H9 (cell line): ENCODE measurements around the gene BMERB1. TPM values are rescaled to one million over a fixed set of nuclear protein-coding genes. Genes with fewer than 3 reads are reported as not detected.

Experiments used
- DNase-seq: peaks from one replicate; pipeline ENCODE4 v3.0.0-alpha.2; 2017
- H2AFZ ChIP-seq: one replicate; pipeline ENCODE4 v1.6.1; 2013; ENCODE audit warnings: mild to moderate bottlenecking, low read length, control low read depth, moderate library complexity
- H2AK5ac ChIP-seq: 2 replicates; pipeline ENCODE4 v1.6.1; 2013; ENCODE audit warnings: low read length, control low read depth, mixed read lengths; ENCODE audit not compliant: insufficient read length
- H2BK120ac ChIP-seq: one replicate; pipeline ENCODE4 v1.6.1; 2013; ENCODE audit warnings: low read depth, mild to moderate bottlenecking, low read length, control low read depth, inconsistent platforms; ENCODE audit not compliant: poor library complexity, severe bottlenecking
- H2BK12ac ChIP-seq: 2 replicates; pipeline ENCODE4 v1.6.1; 2013; ENCODE audit warnings: low read length, control low read depth, mixed read lengths, low read depth; ENCODE audit not compliant: insufficient read length
- H2BK15ac ChIP-seq: 2 replicates; pipeline ENCODE4 v1.6.1; 2013; ENCODE audit warnings: low read depth, low read length, control low read depth
- H2BK20ac ChIP-seq: one replicate; pipeline ENCODE4 v1.6.1; 2013; ENCODE audit warnings: low read depth, mild to moderate bottlenecking, low read length, control low read depth, inconsistent platforms; ENCODE audit not compliant: poor library complexity, severe bottlenecking
- H2BK5ac ChIP-seq: 2 replicates; pipeline ENCODE4 v1.6.1; 2013; ENCODE audit warnings: low read length, control low read depth, mixed read lengths; ENCODE audit not compliant: insufficient read length
- H3K14ac ChIP-seq: 2 replicates; pipeline ENCODE4 v1.6.1; 2013; ENCODE audit warnings: low read length, control low read depth; ENCODE audit not compliant: insufficient read depth
- H3K18ac ChIP-seq: 2 replicates; pipeline ENCODE4 v1.6.1; 2013; ENCODE audit warnings: low read depth, mild to moderate bottlenecking, mixed read lengths, low read length, control low read depth; ENCODE audit not compliant: insufficient read length
- H3K23ac ChIP-seq: 2 replicates; pipeline ENCODE4 v1.6.1; 2013; ENCODE audit warnings: low read length, control low read depth, mixed read lengths, low read depth; ENCODE audit not compliant: insufficient read length
- H3K23me2 ChIP-seq: 2 replicates; pipeline ENCODE4 v1.6.1; 2013; ENCODE audit warnings: low read depth, mild to moderate bottlenecking, mixed read lengths, low read length, control low read depth; ENCODE audit not compliant: insufficient read length, poor library complexity, severe bottlenecking
- H3K27ac ChIP-seq: 2 replicates; pipeline ENCODE4 v1.5.1; 2013; ENCODE audit warnings: low read length, control low read depth, mixed read lengths, low read depth; ENCODE audit not compliant: insufficient read length
- H3K27me3 ChIP-seq: 2 replicates; pipeline ENCODE4 v1.6.1; 2013; ENCODE audit warnings: low read length, control low read depth, inconsistent platforms; ENCODE audit not compliant: insufficient read depth
- H3K4ac ChIP-seq: 2 replicates; pipeline ENCODE4 v1.6.1; 2013; ENCODE audit warnings: low read depth, mild to moderate bottlenecking, control low read depth, inconsistent platforms, low read length, moderate library complexity
- H3K4me1 ChIP-seq: 2 replicates; pipeline ENCODE4 v1.6.1; 2013; ENCODE audit warnings: low read length, control low read depth, inconsistent platforms; ENCODE audit not compliant: insufficient read depth
- H3K4me2 ChIP-seq: 2 replicates; pipeline ENCODE4 v1.6.1; 2013; ENCODE audit warnings: low read length, control low read depth, mixed read lengths; ENCODE audit not compliant: insufficient read length, insufficient read depth
- H3K56ac ChIP-seq: 2 replicates; pipeline ENCODE4 v1.6.1; 2013; ENCODE audit warnings: low read depth, mild to moderate bottlenecking, mixed read lengths, low read length, control low read depth; ENCODE audit not compliant: insufficient read length
- H3K79me1 ChIP-seq: 2 replicates; pipeline ENCODE4 v1.6.1; 2013; ENCODE audit warnings: low read depth, mild to moderate bottlenecking, moderate library complexity, low read length, control low read depth, inconsistent platforms; ENCODE audit not compliant: insufficient read depth, poor library complexity, severe bottlenecking
- H3K79me2 ChIP-seq: 2 replicates; pipeline ENCODE4 v1.6.1; 2013; ENCODE audit warnings: low read length, control low read depth, inconsistent platforms; ENCODE audit not compliant: insufficient read depth
- H3K9ac ChIP-seq: 2 replicates; pipeline ENCODE4 v1.6.1; 2013; ENCODE audit warnings: low read length, control low read depth, mixed read lengths; ENCODE audit not compliant: insufficient read length; ENCODE audit errors: extremely low read depth
- H3K9me3 ChIP-seq: one replicate; pipeline ENCODE4 v1.6.1; 2013; ENCODE audit warnings: low read depth, low read length, inconsistent platforms; ENCODE audit not compliant: control insufficient read depth
- H3T11ph ChIP-seq: one replicate; pipeline ENCODE4 v1.6.1; 2013; ENCODE audit warnings: mild to moderate bottlenecking, low read length, control low read depth, inconsistent platforms
- H4K20me1 ChIP-seq: one replicate; pipeline ENCODE4 v1.6.1; 2013; ENCODE audit not compliant: control insufficient read depth, insufficient read length, insufficient read depth
- H4K5ac ChIP-seq: 2 replicates; pipeline ENCODE4 v1.6.1; 2013; ENCODE audit warnings: low read depth, mild to moderate bottlenecking, mixed read lengths, low read length, control low read depth; ENCODE audit not compliant: insufficient read length
- H4K8ac ChIP-seq: replicated peaks from 2 replicates; pipeline ENCODE4 v1.6.1; 2013; ENCODE audit warnings: low read length, control low read depth, mixed read lengths, low read depth; ENCODE audit not compliant: insufficient read length
- H4K91ac ChIP-seq: 2 replicates; pipeline ENCODE4 v1.6.1; 2013; ENCODE audit warnings: low read depth, mild to moderate bottlenecking, moderate library complexity, mixed read lengths, low read length, control low read depth; ENCODE audit not compliant: insufficient read length
- H3K27ac Mint-ChIP-seq, 3 experiments: 2 replicates in 2 of 3; 3 replicates in 1 of 3; pipeline ENCODE4 v1.8.0; 2020 to 2021; ENCODE audit warnings: mixed read lengths in 3 of 3, mild to moderate bottlenecking in 1 of 3, moderate library complexity in 1 of 3
- H3K27me3 Mint-ChIP-seq: 2 replicates; pipeline ENCODE4 v1.8.0; 2021; ENCODE audit warnings: low read depth, mild to moderate bottlenecking, moderate library complexity, mixed read lengths
- H3K36me3 Mint-ChIP-seq, 3 experiments: 2 replicates in 2 of 3; 3 replicates in 1 of 3; pipeline ENCODE4 v1.8.0; 2020 to 2021; ENCODE audit warnings: low read depth in 3 of 3, mixed read lengths in 3 of 3; ENCODE audit not compliant: insufficient read depth in 1 of 3
- H3K4me1 Mint-ChIP-seq, 2 experiments: 2 replicates each; pipeline ENCODE4 v1.8.0; 2020; ENCODE audit warnings: mixed read lengths in 2 of 2
- H3K4me3 Mint-ChIP-seq, 2 experiments: 2 replicates in 1 of 2; 3 replicates in 1 of 2; pipeline ENCODE4 v1.8.0; 2020 to 2021; ENCODE audit warnings: mild to moderate bottlenecking in 2 of 2, mixed read lengths in 2 of 2, moderate library complexity in 1 of 2
- H3K9me3 Mint-ChIP-seq, 2 experiments: 2 replicates in 1 of 2; 3 replicates in 1 of 2; pipeline ENCODE4 v1.8.0; 2020; ENCODE audit warnings: mild to moderate bottlenecking in 2 of 2, mixed read lengths in 2 of 2, moderate library complexity in 1 of 2
- WGBS: extraction: QIAGEN DNeasy Blood & Tissue Kit; methylation state at CpG from one replicate; pipeline ENCODE4 v1.1.7; 2013; ENCODE audit warnings: missing lambda C conversion rate, low lambda C conversion rate, mixed read lengths; ENCODE audit not compliant: insufficient read length; ENCODE audit errors: extremely low coverage; 5-methylcytosine and 5-hydroxymethylcytosine counted together
- total RNA-seq: library from RNA; stranded (reverse); gene quantifications from 2 replicates; pipeline ENCODE4 v1.2.1, GENCODE V29; 2021
- TF ChIP-seq, protein P1 (sequence below): fragments of 200-600 bp; sonication (generic); conservative IDR thresholded peaks from 3 replicates; pipeline ENCODE4 v1.8.0; 2021; ENCODE audit warnings: antibody characterized with exemption, mild to moderate bottlenecking

BMERB1 gene
- total RNA-seq, 1 experiment from 2014 or later, result 19.5 TPM

DNA sequence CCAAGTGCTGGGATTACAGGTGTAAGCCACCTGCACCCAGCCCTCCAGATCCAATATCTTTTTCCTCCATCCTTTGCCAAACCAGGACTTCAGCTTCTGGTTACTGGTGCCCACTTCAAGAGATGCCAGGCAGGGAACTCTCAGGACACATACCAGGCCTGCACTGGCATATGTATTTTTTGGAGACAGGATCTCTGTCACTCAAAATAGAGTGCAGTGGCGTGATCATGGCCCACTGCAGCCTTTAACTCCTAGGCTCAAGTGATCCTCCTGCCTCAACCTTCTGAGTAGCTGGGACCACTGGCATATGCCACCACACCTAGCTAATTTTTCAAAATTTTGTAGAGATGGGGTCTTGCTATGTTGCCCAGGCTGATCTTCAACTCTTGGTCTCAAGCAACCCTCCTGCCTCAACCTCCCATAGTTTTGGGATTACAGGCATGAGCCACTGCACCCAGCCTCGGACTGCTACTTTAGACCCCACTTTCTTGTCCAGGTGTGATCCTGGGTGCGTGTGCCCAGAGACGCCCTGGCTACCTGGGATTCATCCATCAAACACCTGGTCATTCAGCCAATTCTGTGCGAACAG lies 55.8 kb downstream of the BMERB1 start:
- H3K79me1 ChIP-seq, result no peaks in the 10 kb centered on the region
- no peak overlapping the region for H3K18ac ChIP-seq
- H3K27me3 Mint-ChIP-seq, result no peaks in the 10 kb centered on the region
- no peak for DNase-seq
- no peak overlapping the region for H3T11ph ChIP-seq
- no peak overlapping the region for H3K9ac ChIP-seq
- H3K23ac ChIP-seq, result no peak overlapping the region
- peaks cover 8% of the 10 kb centered on the region in 2 experiments; a peak in 1 of 4 replicates for H3K4me1 Mint-ChIP-seq
- no peak overlapping the region for H2AFZ ChIP-seq
- no peaks in the 10 kb centered on the region for H3K9me3 ChIP-seq
- no peak overlapping the region for H2BK5ac ChIP-seq
- H2BK20ac ChIP-seq, result no peak overlapping the region
- H3K4me3 Mint-ChIP-seq, result no peak overlapping the region
- H3K23me2 ChIP-seq, result no peaks in the 10 kb centered on the region
- no peak overlapping the region for H4K8ac ChIP-seq
- H3K27ac ChIP-seq, result no peak overlapping the region
- H3K27me3 ChIP-seq, result no peaks in the 10 kb centered on the region
- H2BK120ac ChIP-seq, result no peak overlapping the region
- no peak overlapping the region for H3K56ac ChIP-seq
- H3K4ac ChIP-seq, result no peak overlapping the region
- H4K91ac ChIP-seq, result no peak overlapping the region
- WGBS, result no CpG with 5 or more reads among the region's 5 CpGs
- no peak overlapping the region for H3K4me2 ChIP-seq
- no peaks in the 10 kb centered on the region for H3K36me3 Mint-ChIP-seq
- H2BK12ac ChIP-seq, result no peak overlapping the region
- H3K14ac ChIP-seq, result no peak overlapping the region
- H3K79me2 ChIP-seq, result no peaks in the 10 kb centered on the region
- H4K20me1 ChIP-seq, result no peaks in the 10 kb centered on the region
- H3K27ac Mint-ChIP-seq, result peak overlapping the region in 1 of 3 experiments; percentile 51; a peak in 2 of 7 replicates
- H3K4me1 ChIP-seq, result no peaks in the 10 kb centered on the region
- no peaks in the 10 kb centered on the region for H3K9me3 Mint-ChIP-seq
- H2BK15ac ChIP-seq, result no peak overlapping the region
- no peak overlapping the region for H4K5ac ChIP-seq
- TF ChIP-seq, protein P1, sequence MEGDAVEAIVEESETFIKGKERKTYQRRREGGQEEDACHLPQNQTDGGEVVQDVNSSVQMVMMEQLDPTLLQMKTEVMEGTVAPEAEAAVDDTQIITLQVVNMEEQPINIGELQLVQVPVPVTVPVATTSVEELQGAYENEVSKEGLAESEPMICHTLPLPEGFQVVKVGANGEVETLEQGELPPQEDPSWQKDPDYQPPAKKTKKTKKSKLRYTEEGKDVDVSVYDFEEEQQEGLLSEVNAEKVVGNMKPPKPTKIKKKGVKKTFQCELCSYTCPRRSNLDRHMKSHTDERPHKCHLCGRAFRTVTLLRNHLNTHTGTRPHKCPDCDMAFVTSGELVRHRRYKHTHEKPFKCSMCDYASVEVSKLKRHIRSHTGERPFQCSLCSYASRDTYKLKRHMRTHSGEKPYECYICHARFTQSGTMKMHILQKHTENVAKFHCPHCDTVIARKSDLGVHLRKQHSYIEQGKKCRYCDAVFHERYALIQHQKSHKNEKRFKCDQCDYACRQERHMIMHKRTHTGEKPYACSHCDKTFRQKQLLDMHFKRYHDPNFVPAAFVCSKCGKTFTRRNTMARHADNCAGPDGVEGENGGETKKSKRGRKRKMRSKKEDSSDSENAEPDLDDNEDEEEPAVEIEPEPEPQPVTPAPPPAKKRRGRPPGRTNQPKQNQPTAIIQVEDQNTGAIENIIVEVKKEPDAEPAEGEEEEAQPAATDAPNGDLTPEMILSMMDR, result no peak
- H2AK5ac ChIP-seq, result no peak overlapping the region
